NT2/D1 (cell line): ENCODE measurements around the gene GCK.

Source experiments
- SUZ12 ChIP-seq: IDR thresholded peaks from 2 replicates; pipeline ENCODE4 v1.6.1; 2011; ENCODE audit not compliant: insufficient read length, insufficient read depth; ENCODE audit errors: extremely low read depth
- ZNF274 ChIP-seq: IDR thresholded peaks from 2 replicates; pipeline ENCODE4 v1.6.1; 2011; ENCODE audit warnings: mild to moderate bottlenecking, low read depth, low read length

DNA sequence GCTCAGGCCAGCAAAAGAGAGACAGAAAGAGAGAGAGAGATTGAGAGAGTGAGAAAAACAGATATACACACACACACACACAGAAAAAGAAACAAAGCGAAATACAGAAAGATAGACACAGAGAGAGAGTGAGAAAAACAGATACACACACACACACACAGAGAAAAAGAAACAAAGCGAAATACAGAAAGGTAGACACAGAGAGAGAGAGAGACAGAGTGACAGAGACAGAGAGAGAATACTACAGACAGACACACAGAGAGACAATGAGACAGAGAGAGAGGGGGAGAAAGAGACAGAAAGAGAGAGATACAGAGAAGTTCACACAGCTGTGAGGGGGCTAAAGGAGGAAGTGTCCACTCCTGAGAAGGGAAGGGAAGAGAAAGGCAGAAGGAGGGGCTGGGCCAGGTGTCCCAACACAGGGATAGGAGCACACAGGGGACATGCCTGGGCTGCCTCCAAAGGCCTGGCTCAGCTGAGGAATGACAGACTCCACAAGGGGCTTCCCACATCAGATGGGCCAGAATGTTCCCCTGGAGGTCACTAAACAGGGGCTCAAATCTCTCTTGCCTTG lies 4.3 kb downstream of the GCK start:
- TF ChIP-seq SUZ12 (no peak), ZNF274 (no peak)
